Hepatocyte (in vitro differentiated cells): ENCODE measurements around the gene STPG2. TPM values are rescaled to one million over a fixed set of nuclear protein-coding genes. Genes with fewer than 3 reads are reported as not detected.

Source experiments
- DNase-seq: peaks from one replicate; pipeline ENCODE4 v3.0.0-alpha.2; 2016; ENCODE audit warnings: low spot score
- H2AFZ ChIP-seq: fragments of 200-600 bp; sonication (generic); 2 replicates; pipeline ENCODE4 v1.6.0; 2016; ENCODE audit warnings: antibody characterized with exemption, mild to moderate bottlenecking
- H3K27ac ChIP-seq: fragments of 200-600 bp; sonication (generic); 2 replicates; pipeline ENCODE4 v1.5.1; 2016; ENCODE audit warnings: mild to moderate bottlenecking
- H3K27me3 ChIP-seq: fragments of 200-600 bp; sonication (generic); 2 replicates; pipeline ENCODE4 v1.6.1; 2016
- H3K36me3 ChIP-seq: fragments of 200-600 bp; sonication (generic); replicated peaks from 2 replicates; pipeline ENCODE4 v1.5.1; 2016; ENCODE audit warnings: low read depth; ENCODE audit not compliant: insufficient read depth
- H3K4me1 ChIP-seq: fragments of 200-600 bp; sonication (generic); 2 replicates; pipeline ENCODE4 v1.5.1; 2016; ENCODE audit warnings: mild to moderate bottlenecking, moderate library complexity; ENCODE audit not compliant: insufficient read depth
- H3K4me2 ChIP-seq: fragments of 200-600 bp; sonication (generic); 2 replicates; pipeline ENCODE4 v1.6.0; 2016
- H3K4me3 ChIP-seq: fragments of 200-600 bp; sonication (generic); 2 replicates; pipeline ENCODE4 v1.5.1; 2016; ENCODE audit warnings: mild to moderate bottlenecking
- H3K79me2 ChIP-seq: fragments of 200-600 bp; sonication (generic); 2 replicates; pipeline ENCODE4 v1.6.0; 2017; ENCODE audit warnings: mild to moderate bottlenecking
- H3K9me2 ChIP-seq: fragments of 200-600 bp; sonication (generic); replicated peaks from 2 replicates; pipeline ENCODE4 v1.6.0; 2017; ENCODE audit warnings: mild to moderate bottlenecking; ENCODE audit not compliant: insufficient read depth
- H3K9me3 ChIP-seq: fragments of 200-600 bp; sonication (generic); 2 replicates; pipeline ENCODE4 v1.5.1; 2016; ENCODE audit warnings: low read depth, mild to moderate bottlenecking
- H4K20me1 ChIP-seq: fragments of 200-600 bp; sonication (generic); 2 replicates; pipeline ENCODE4 v1.6.0; 2016; ENCODE audit warnings: mild to moderate bottlenecking; ENCODE audit not compliant: insufficient read depth, poor library complexity, severe bottlenecking
- CTCF ChIP-seq: fragments of 200-600 bp; sonication (generic); IDR thresholded peaks from 2 replicates; pipeline ENCODE4 v1.5.1; 2016; ENCODE audit warnings: antibody characterized with exemption, mild to moderate bottlenecking; ENCODE audit not compliant: poor library complexity
- EZH2 ChIP-seq: fragments of 200-600 bp; sonication (generic); IDR thresholded peaks from 2 replicates; pipeline ENCODE4 v1.6.1; 2016; ENCODE audit warnings: antibody characterized with exemption, mild to moderate bottlenecking, borderline replicate concordance
- EZH2phosphoT487 ChIP-seq: fragments of 200-600 bp; sonication (generic); IDR thresholded peaks from one replicate; pipeline ENCODE4 v1.6.1; 2018; ENCODE audit warnings: antibody characterized with exemption, mild to moderate bottlenecking, low read depth, moderate library complexity; ENCODE audit not compliant: unreplicated experiment, severe bottlenecking
- WGBS: methylation state at CpG from one replicate; pipeline ENCODE4 v1.1.6; 2016; ENCODE audit warnings: low lambda C conversion rate; ENCODE audit errors: missing lambda C conversion rate; 5-methylcytosine and 5-hydroxymethylcytosine counted together
- polyA plus RNA-seq: library from polyadenylated mRNA; unstranded; fragments of >200 nt; fragmentation: Nextera tagmentation; extraction: Ambion mirVana; gene quantifications from 2 replicates; pipeline ENCODE4 v1.2.1, GENCODE V29; 2016
- total RNA-seq: library from RNA; depleted of rRNA; stranded (reverse); fragments of >200 nt; gene quantifications from 2 replicates; pipeline ENCODE4 v1.2.3, GENCODE V29; 2014

STPG2 gene
- total and polyA plus RNA-seq, 2 experiments from 2014 or later = 0.17 to 0.98 TPM

GRCh38 chr4:97589481-97590196, 553.6 kb downstream of the STPG2 start:
- no peak overlapping the region for H2AFZ ChIP-seq
- H3K4me3 ChIP-seq = no peak overlapping the region
- no peaks in the 10 kb centered on the region for H3K36me3 ChIP-seq
- no peaks in the 10 kb centered on the region for H3K9me2 ChIP-seq
- H4K20me1 ChIP-seq = no peaks in the 10 kb centered on the region
- TF ChIP-seq CTCF (no peak), EZH2 (no peak), EZH2phosphoT487 (no peak)
- no peak overlapping the region for H3K27ac ChIP-seq
- no peak overlapping the region for H3K4me2 ChIP-seq
- no peaks in the 10 kb centered on the region for H3K9me3 ChIP-seq
- over 99% methylated on average over 5 of the region's 5 CpGs for WGBS
- DNase-seq = no peak
- no peaks in the 10 kb centered on the region for H3K79me2 ChIP-seq
- H3K4me1 ChIP-seq = no peaks in the 10 kb centered on the region
- H3K27me3 ChIP-seq = no peaks in the 10 kb centered on the region

- Histone ChIP-seq H4K20me1 (no peaks in the 10 kb centered on the region), H2AFZ (no peak overlapping the region), H3K9me3 (no peaks in the 10 kb centered on the region), H3K79me2 (no peaks in the 10 kb centered on the region), H3K36me3 (no peaks in the 10 kb centered on the region), H3K4me2 (no peak overlapping the region), H3K4me1 (no peaks in the 10 kb centered on the region), H3K4me3 (no peak overlapping the region), H3K27ac (no peak overlapping the region), H3K27me3 (no peaks in the 10 kb centered on the region), H3K9me2 (no peaks in the 10 kb centered on the region)
- 96% methylated on average over 2 of the region's 2 CpGs for WGBS
- TF ChIP-seq EZH2phosphoT487 (no peak), CTCF (no peak), EZH2 (no peak)
- no peak for DNase-seq
These were observed 555.4 kb downstream of the STPG2 start for GRCh38 chr4:97587912-97588311.

- no peaks in the 10 kb centered on the region for H3K9me3 ChIP-seq
- H3K9me2 ChIP-seq = no peaks in the 10 kb centered on the region
- DNase-seq = no peak
- no peak overlapping the region for H3K4me2 ChIP-seq
- H3K27me3 ChIP-seq = no peaks in the 10 kb centered on the region
- no peaks in the 10 kb centered on the region for H4K20me1 ChIP-seq
- no peaks in the 10 kb centered on the region for H3K79me2 ChIP-seq
- no peak overlapping the region for H3K4me3 ChIP-seq
- H3K27ac ChIP-seq = no peak overlapping the region
- no peak overlapping the region for H2AFZ ChIP-seq
- no peaks in the 10 kb centered on the region for H3K4me1 ChIP-seq
- TF ChIP-seq CTCF (no peak), EZH2phosphoT487 (no peak), EZH2 (no peak)
- H3K36me3 ChIP-seq = no peaks in the 10 kb centered on the region
These were observed 558.0 kb downstream of the STPG2 start for GRCh38 chr4:97585274-97585673.

- H3K9me2 ChIP-seq = no peaks in the 10 kb centered on the region
- DNase-seq = no peak
- 79% methylated on average over 1 of the region's 1 CpG for WGBS
- H3K27me3 ChIP-seq = no peaks in the 10 kb centered on the region
- no peaks in the 10 kb centered on the region for H3K79me2 ChIP-seq
- H3K4me1 ChIP-seq = no peaks in the 10 kb centered on the region
- H4K20me1 ChIP-seq = no peaks in the 10 kb centered on the region
- H3K4me3 ChIP-seq = no peak overlapping the region
- no peaks in the 10 kb centered on the region for H3K36me3 ChIP-seq
- no peak overlapping the region for H2AFZ ChIP-seq
- H3K9me3 ChIP-seq = no peaks in the 10 kb centered on the region
- no peak for TF ChIP-seq EZH2phosphoT487
- no peak overlapping the region for H3K4me2 ChIP-seq
- no peak overlapping the region for H3K27ac ChIP-seq
These were observed 560.4 kb downstream of the STPG2 start for GRCh38 chr4:97582890-97583289.
